GM19193 (cell line): ENCODE results near the gene KRTAP5-11.

Source experiments
- POLR2A ChIP-seq: IDR thresholded peaks from 4 replicates; pipeline ENCODE4 v1.6.1; 2011; ENCODE audit not compliant: insufficient read depth, insufficient read length; ENCODE audit errors: extremely low read depth

Gene KRTAP5-11, protein sequence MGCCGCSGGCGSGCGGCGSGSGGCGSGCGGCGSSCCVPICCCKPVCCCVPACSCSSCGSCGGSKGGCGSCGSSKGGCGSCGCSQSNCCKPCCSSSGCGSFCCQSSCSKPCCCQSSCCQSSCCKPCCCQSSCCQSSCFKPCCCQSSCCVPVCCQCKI

GRCh38 chr11:71582309-71582895 is at the start of gene KRTAP5-11:
Gene KRTAP5-11, minus strand, starts transcription at chr11:71582875. Its CDS starts 38 bp downstream, at chr11:71582837.
- TF ChIP-seq POLR2A, result no peak

GRCh38 chr11:71581826-71582225 is 849 bp downstream of the KRTAP5-11 start:
- no peak for TF ChIP-seq POLR2A

DNA sequence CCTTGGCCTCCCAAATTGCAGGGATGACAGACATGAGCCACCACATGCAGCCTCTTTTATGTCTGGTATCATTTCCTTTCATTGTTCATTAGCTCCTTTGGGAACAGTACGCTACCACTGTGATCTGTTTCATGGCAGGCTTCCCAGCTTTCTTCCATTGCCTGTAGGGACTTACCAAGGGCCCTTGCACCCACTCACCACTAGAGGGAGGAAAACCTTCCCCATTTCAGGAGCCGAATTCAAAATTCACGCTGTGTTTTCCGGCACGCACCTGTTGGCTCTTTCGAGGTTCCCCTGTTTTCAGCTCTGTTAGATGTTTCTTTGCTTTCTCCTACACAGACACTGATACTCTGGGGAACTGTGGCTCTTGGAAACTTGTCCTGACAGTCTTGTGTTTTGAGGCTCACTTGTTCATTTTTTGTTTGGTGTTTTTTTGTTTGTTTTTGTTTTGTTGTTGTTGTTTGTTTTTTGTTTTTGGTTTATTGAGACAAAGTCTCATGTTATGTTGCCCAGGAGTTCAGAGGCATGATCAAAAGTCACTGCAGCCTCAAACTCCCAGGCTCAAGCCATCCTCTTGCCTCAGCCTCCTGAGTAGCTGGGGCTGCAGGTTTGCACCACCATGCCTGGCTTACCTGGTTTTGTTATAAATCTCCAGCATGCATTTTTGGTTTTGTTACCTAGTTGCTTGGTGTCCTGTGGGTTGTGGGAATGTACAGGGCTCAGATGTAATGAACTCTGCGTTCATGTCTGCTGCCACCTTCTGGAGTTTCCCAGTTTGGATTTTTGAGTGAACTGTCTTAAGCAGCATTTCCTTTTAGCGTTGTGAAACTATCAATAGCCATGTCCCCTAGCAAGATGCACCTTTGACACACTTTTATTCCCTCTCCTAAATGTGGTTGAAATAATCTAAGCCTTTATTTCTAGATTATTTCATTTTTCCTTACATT is 2.3 kb downstream of the KRTAP5-11 start:
- no peak for TF ChIP-seq POLR2A

DNA sequence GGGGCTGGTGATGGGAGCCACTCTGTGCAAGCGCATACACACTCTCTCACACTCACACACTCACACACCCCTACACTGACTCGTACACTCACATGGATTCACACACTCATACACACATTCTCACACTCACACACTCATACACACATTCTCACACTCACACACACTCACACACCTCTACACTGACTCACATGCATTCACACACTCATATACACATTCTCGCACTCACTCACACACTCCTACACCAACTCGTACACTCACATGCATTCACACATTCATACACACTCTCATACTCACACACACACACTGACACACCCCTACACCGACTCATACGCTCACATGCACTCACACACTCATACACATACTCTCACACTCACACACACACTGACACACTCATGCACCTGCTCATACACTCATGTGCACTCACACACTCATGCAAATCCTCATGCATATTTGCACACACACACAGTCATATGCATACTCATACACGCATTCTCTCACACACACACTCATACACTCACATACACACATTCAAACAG is 5.1 kb downstream of the KRTAP5-11 start:
- TF ChIP-seq POLR2A, result no peak

DNA sequence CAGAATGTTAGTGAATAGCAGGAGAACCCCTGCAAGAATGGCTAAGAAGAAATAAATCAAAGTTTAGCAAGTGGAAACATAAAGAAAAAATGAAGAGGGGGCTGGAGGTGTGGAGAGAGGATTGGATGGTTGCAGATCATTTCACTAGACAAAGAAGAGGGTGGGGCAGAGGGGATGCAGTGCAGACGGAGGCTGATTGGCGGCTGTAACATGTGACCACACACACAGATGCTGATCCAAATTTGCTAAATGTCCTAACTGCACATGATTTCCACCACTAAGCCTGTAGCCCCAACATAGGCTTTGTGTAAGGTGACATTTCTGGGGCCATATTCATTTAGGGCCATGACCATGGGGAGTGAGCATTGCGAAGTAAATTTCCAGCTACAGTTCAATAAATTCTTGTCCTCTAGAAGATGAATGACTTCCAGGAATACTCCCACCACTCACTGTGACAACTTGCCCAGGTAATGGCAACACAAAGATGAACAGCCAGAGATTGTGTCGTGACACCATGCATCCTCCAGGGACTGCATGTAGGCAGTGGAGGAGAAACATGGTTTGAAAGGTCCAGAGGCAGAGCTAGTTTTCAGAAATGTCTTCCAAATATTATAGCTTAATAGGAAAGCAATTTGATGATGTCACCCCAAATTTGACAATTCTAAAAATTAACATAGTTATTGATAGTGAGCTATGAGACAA is 6.8 kb downstream of the KRTAP5-11 start:
- no peak for TF ChIP-seq POLR2A

DNA sequence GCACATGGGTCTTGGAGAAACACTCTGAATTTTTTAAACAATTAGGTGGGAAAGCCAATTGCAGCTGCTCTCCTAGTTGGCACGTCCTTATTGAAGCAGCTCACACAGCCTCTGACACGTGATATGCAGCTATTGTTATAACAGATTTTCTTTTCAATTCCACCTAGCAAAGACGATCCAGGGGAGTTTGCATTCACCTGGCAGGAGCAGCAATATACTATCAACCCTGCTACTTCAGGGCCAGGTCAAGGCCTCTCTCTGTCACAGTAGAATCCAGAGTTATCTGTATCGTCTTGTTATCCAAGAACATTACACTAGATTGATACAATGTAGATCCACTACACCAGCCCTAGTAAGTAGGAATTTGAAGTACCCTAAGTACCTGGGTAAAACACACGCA is 8.3 kb downstream of the KRTAP5-11 start:
- TF ChIP-seq POLR2A, result no peak

- TF ChIP-seq POLR2A, result no peak
These were observed 9.9 kb downstream of the KRTAP5-11 start for GRCh38 chr11:71572811-71573210.

GRCh38 chr11:71568704-71569349 is 13.8 kb downstream of the KRTAP5-11 start:
- TF ChIP-seq POLR2A, result no peak

DNA sequence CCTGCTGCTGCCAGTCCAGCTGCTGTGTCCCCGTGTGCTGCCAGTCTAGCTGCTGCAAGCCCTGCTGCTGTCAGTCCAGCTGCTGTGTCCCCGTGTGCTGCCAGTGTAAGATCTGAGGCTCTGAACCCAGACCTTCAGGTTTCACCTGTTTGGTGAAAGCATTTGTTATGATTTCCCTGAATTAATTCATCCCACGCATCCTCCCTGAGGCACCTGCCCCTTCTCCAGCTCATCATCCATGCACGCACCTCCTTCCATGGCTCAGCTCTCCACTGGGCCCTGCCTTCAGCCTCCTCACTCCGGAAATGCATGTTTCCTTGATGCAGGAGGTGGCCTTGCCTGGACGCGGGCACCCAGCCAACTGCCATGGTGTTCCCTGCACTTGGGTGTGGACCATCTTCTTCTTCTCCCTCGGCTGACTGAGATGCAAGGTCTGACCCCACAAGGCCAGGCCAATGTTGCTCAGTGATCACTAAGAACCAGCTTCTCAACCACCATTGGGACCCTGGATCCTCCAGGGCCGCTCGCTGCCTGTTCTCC is 16.5 kb downstream of the KRTAP5-11 start:
- TF ChIP-seq POLR2A, result no peak

DNA sequence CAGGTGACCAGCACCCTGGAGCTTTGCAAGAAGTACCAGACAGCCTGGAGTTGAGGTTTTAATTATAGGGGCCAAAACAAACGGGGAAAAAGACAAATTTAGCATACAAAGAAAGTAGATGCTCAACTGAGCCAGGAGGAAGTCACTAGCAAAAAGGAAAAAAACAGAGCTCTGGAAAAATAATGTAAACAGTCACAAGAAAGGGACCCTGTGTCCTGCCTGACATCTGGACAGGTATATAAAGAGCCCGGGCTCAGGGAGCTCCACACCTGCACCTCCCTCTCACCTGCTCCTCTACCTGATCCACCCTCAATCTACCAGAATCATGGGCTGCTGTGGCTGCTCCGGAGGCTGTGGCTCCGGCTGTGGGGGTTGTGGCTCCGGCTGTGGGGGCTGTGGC is 17.4 kb downstream of the KRTAP5-11 start, which contains the start of gene KRTAP5-10:
Gene KRTAP5-10, plus strand, starts transcription at position 301 of the 400 bp plus-strand sequence. Its CDS starts 25 bp downstream, at position 326.
- TF ChIP-seq POLR2A, result no peak

DNA sequence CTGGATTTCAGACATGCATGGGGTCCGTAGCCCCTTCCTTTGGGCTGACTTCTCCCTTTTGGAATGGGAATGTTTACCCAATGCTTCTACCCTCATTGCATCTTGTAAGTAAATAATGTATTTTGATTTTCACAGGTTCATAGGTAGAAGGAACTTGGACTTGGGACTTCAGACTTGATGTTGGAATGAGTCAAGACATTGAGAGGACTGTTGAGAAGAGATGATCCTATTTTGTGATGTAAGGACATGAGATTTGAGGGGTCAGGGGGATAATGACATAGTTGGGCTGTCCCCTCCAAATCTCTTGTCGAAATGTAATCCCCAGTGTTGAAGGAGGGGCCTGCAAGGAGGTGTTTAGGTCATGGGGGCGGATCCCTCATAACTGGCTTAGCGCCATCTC is 18.2 kb downstream of the KRTAP5-11 start:
- TF ChIP-seq POLR2A, result no peak

DNA sequence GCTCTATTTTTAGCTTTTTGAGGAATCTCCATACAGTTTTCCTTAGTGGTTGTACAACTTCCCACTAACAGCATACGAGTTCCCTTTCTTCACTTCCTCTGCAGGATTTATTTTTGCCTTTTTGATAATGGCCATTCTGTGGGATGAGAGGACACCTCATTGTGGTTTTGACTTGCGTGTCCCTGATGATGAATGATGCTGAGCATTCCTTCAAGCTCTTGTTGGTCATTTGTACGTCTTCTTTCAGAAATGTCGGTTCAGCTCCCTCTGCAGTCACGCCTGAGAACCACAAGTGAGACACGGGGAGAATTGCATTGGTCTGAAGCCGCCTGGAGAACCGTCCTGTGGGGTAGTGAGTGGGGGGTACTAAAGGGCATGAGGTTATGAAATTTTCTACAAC is 19.3 kb downstream of the KRTAP5-11 start:
- no peak for TF ChIP-seq POLR2A

DNA sequence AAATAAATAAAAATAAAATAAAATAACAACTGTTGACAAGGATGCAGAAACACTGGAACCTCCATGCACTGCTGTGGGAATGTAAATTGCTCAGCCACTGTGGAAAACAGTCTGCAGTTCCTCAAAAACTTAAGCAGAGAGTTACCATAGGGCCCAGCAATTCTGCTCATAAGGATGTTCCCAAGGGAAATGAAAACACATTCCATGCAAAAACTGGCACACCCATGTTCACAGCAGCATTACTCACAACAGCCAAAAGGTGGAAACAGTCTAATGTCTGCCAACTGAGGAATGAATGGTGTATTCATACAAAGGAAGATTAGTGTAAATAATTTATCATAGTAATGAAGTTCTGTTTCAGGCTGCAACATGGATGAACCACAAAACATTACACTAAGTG is 20.6 kb downstream of the KRTAP5-11 start:
- no peak for TF ChIP-seq POLR2A

- no peak for TF ChIP-seq POLR2A
These were observed 23.7 kb downstream of the KRTAP5-11 start for GRCh38 chr11:71558996-71559395.
